K562 (cell line): ENCODE data around the gene MEGF11. TPM values are rescaled to one million over a fixed set of nuclear protein-coding genes. Genes with fewer than 3 reads are reported as not detected.
A peak's percentile ranks its signal among the peaks of the same experiment; 100 is the strongest.

Source experiments
- ATAC-seq: fragments of 200-7000 bp; cut with Tn5 transposase; 3 replicates; pipeline ENCODE4 v1.9.1; 2020; ENCODE audit warnings: moderate library complexity
- BruUV-seq: library from RNA; stranded (reverse); fragments of 400-500 nt; replicated peaks from 2 replicates; lab custom pipeline; 2021; lab: Mats Ljungman, UMichigan
- CTCF ChIA-PET: fragments of 300-600 bp; formaldehyde crosslinking; extraction: SDS; loops from one replicate; lab custom pipeline; 2021; ENCODE audit warnings: low intra/inter-chr PET ratio; lab: Yijun Ruan, JAX
- POLR2A ChIA-PET: fragments of 300-600, 350-650 bp; sonication (Branson Sonifier 250); formaldehyde crosslinking; extraction: SDS; loops from one replicate; lab custom pipeline; 2021; ENCODE audit warnings: antibody characterized with exemption, inconsistent platforms; lab: Yijun Ruan, JAX
- DNase-seq, 4 experiments: peaks; one replicate each; pipeline versions ENCODE4 v3.0.0 to v3.0.0-alpha.2; 2011 to 2018; ENCODE audit warnings: low spot score in 3 of 4, mixed read lengths in 3 of 4; ENCODE audit errors: extremely low read depth in 1 of 4
- FAIRE-seq: peaks from 2 replicates; lab custom pipeline; 2011; peaks lifted over from hg19 to GRCh38; lab: Jason Lieb, UNC
- H2AFZ ChIP-seq: 2 replicates; pipeline ENCODE4 v1.6.0; 2011; ENCODE audit warnings: low read depth, low read length, control low read depth, inconsistent platforms
- H3K27ac ChIP-seq: fragments of 200-600 bp; 3 replicates; pipeline ENCODE4 v1.8.0; 2011; ENCODE audit warnings: low read depth, mild to moderate bottlenecking, control low read depth, inconsistent platforms, low read length, moderate library complexity, mixed read lengths; ENCODE audit errors: extremely low read depth
- H3K27me3 ChIP-seq, 2 experiments: fragments of 300-600 bp in 1 of 2; 2 replicates in 1 of 2; 3 replicates in 1 of 2; pipeline versions ENCODE4 v1.6.0 to v1.8.0; 2011; ENCODE audit warnings: inconsistent platforms in 2 of 2, low read length in 2 of 2, mild to moderate bottlenecking in 1 of 2, mixed read lengths in 1 of 2, moderate library complexity in 1 of 2; ENCODE audit not compliant: control insufficient read depth in 2 of 2, insufficient read depth in 2 of 2
- H3K36me3 ChIP-seq: fragments of 300-600 bp; 3 replicates; pipeline ENCODE4 v1.8.0; 2011; ENCODE audit warnings: mild to moderate bottlenecking, low read length, inconsistent platforms; ENCODE audit not compliant: control insufficient read depth, insufficient read depth
- H3K4me1 ChIP-seq, 2 experiments: fragments of 200-600 bp in 1 of 2; replicated peaks in 1 of 2; 2 replicates in 1 of 2; 3 replicates in 1 of 2; pipeline versions ENCODE4 v1.5.1 to v1.8.0; 2011; ENCODE audit warnings: inconsistent platforms in 2 of 2, low read length in 2 of 2, mild to moderate bottlenecking in 1 of 2, mixed read lengths in 1 of 2, moderate library complexity in 1 of 2; ENCODE audit not compliant: control insufficient read depth in 2 of 2, insufficient read depth in 2 of 2
- H3K4me2 ChIP-seq: 2 replicates; pipeline ENCODE4 v1.6.1; 2011; ENCODE audit warnings: low read length, control low read depth, inconsistent platforms, mixed read lengths; ENCODE audit not compliant: insufficient read depth
- H3K4me3 ChIP-seq: fragments of 200-600 bp; sonication (generic), shearing (Covaris generic); 2 replicates; pipeline ENCODE4 v1.5.1; 2016; ENCODE audit warnings: control low read depth, inconsistent platforms
- H3K79me2 ChIP-seq: fragments of 200-600 bp; 3 replicates; pipeline ENCODE4 v1.8.0; 2011; ENCODE audit warnings: low read length, inconsistent platforms; ENCODE audit not compliant: control insufficient read depth, insufficient read depth
- H3K9ac ChIP-seq, 2 experiments: 2 replicates each; pipeline versions ENCODE4 v1.6.0 to v1.6.1; 2011; ENCODE audit warnings: low read depth in 2 of 2, low read length in 2 of 2, control low read depth in 1 of 2, inconsistent platforms in 1 of 2, mild to moderate bottlenecking in 1 of 2, mixed read lengths in 1 of 2; ENCODE audit not compliant: insufficient read depth in 1 of 2
- H3K9me1 ChIP-seq: one replicate; pipeline ENCODE4 v1.6.0; 2011; ENCODE audit warnings: inconsistent platforms, mild to moderate bottlenecking, low read length, moderate library complexity; ENCODE audit not compliant: control insufficient read depth, insufficient read depth
- H3K9me3 ChIP-seq: replicated peaks from 2 replicates; pipeline ENCODE4 v1.5.1; 2011; ENCODE audit warnings: low read depth, low read length, inconsistent platforms; ENCODE audit not compliant: control insufficient read depth, insufficient read depth
- H4K20me1 ChIP-seq: replicated peaks from 2 replicates; pipeline ENCODE4 v1.6.1; 2011; ENCODE audit warnings: low read length, inconsistent platforms, mixed read lengths; ENCODE audit not compliant: control insufficient read depth, insufficient read depth
- BRD4 ChIP-seq: fragments of 200-600 bp; sonication (generic); IDR thresholded peaks from 2 replicates; pipeline ENCODE4 v1.6.1; 2017; ENCODE audit warnings: inconsistent platforms
- E2F8 ChIP-seq: fragments of 450-650 bp; IDR thresholded peaks from 2 replicates; pipeline ENCODE4 v1.7.1; 2018; ENCODE audit warnings: mild to moderate bottlenecking, low read depth; ENCODE audit not compliant: partially characterized antibody
- ERF ChIP-seq: fragments of 450-650 bp; formaldehyde crosslinking; IDR thresholded peaks from 2 replicates; pipeline ENCODE4 v1.4.0; 2020; ENCODE audit warnings: mild to moderate bottlenecking, mixed read lengths
- FOXK1 ChIP-seq: sonication (generic); formaldehyde crosslinking; IDR thresholded peaks from 2 replicates; pipeline ENCODE4 v1.8.0; 2022; ENCODE audit warnings: missing genetic modification reagents, mild to moderate bottlenecking, borderline replicate concordance
- MTA2 ChIP-seq: fragments of 450-650 bp; IDR thresholded peaks from 2 replicates; pipeline ENCODE4 v1.6.1; 2016; ENCODE audit warnings: low read depth
- NFYB ChIP-seq: IDR thresholded peaks from 2 replicates; pipeline ENCODE4 v1.6.1; 2011; ENCODE audit warnings: mild to moderate bottlenecking, moderate library complexity; ENCODE audit not compliant: insufficient read length; ENCODE audit errors: extremely low read depth
- PCBP1 ChIP-seq: fragments of 200-400 bp; formaldehyde crosslinking; IDR thresholded peaks from 2 replicates; pipeline ENCODE4 v1.6.1; 2018; ENCODE audit warnings: mild to moderate bottlenecking, low read depth, low read length; ENCODE audit not compliant: poor library complexity, severe bottlenecking
- PHF8 ChIP-seq: fragments of 200-600 bp; sonication (generic); IDR thresholded peaks from 2 replicates; pipeline ENCODE4 v1.6.1; 2012; ENCODE audit warnings: mixed run types, mild to moderate bottlenecking, inconsistent platforms, low read length, moderate library complexity, borderline replicate concordance
- RAD51 ChIP-seq: fragments of 450-650 bp; IDR thresholded peaks from 2 replicates; pipeline ENCODE4 v1.7.1; 2016; ENCODE audit warnings: low read depth, mild to moderate bottlenecking, borderline replicate concordance
- RCOR1 ChIP-seq, 2 experiments: IDR thresholded peaks; 2 replicates each; pipeline ENCODE4 v1.6.1; 2012; ENCODE audit warnings: low read depth in 2 of 2, low read length in 2 of 2, borderline replicate concordance in 1 of 2, improper control_type of control experiment in 1 of 2
- RUNX1 ChIP-seq: sonication (generic); IDR thresholded peaks from 2 replicates; pipeline ENCODE4 v1.6.1; 2016; ENCODE audit warnings: antibody characterized with exemption, low read depth
- SAFB2 ChIP-seq: fragments of 200-400 bp; formaldehyde crosslinking; IDR thresholded peaks from 2 replicates; pipeline ENCODE4 v1.6.1; 2018; ENCODE audit warnings: borderline replicate concordance, low read length, low read depth, moderate library complexity; ENCODE audit not compliant: severe bottlenecking
- SPI1 ChIP-seq: IDR thresholded peaks from 2 replicates; pipeline ENCODE4 v1.6.1; 2011; ENCODE audit warnings: low read depth, low read length, control low read depth, borderline replicate concordance
- TAL1 ChIP-seq: fragments of 450-650 bp; IDR thresholded peaks from 2 replicates; pipeline ENCODE4 v1.6.1; 2016; ENCODE audit warnings: mild to moderate bottlenecking
- TBP ChIP-seq: optimal IDR thresholded peaks from 2 replicates; pipeline ENCODE3; 2011; ENCODE audit warnings: low read depth, low read length, improper control_type of control experiment
- ZBTB33 ChIP-seq: sonication (generic); formaldehyde crosslinking; IDR thresholded peaks from 2 replicates; pipeline ENCODE4 v1.8.1; 2023; ENCODE audit warnings: mild to moderate bottlenecking, missing genetic modification reagents
- ZC3H4 ChIP-seq: sonication (generic); formaldehyde crosslinking; IDR thresholded peaks from 2 replicates; pipeline ENCODE4 v1.9.0; 2021; ENCODE audit warnings: missing genetic modification reagents, borderline replicate concordance
- ZC3H8 ChIP-seq: fragments of 450-650 bp; IDR thresholded peaks from 2 replicates; pipeline ENCODE4 v1.6.1; 2017
- ZNF282 ChIP-seq: sonication (generic); formaldehyde crosslinking; IDR thresholded peaks from 2 replicates; pipeline ENCODE4 v1.8.1; 2023; ENCODE audit warnings: missing genetic modification reagents
- WGBS: fragments of 100-300 bp; shearing (Covaris generic); methylation state at CpG from one replicate; pipeline ENCODE4 v1.1.6; 2016; ENCODE audit warnings: low coverage, mixed read lengths; ENCODE audit not compliant: insufficient coverage; ENCODE audit errors: missing lambda C conversion rate; 5-methylcytosine and 5-hydroxymethylcytosine counted together
- in situ Hi-C: fragments of 300-500 bp; cut with MboI; formaldehyde crosslinking; loops from 4 replicates; pipeline ENCODE4 v1.15.0; 2018; ENCODE audit warnings: inconsistent platforms, mixed read lengths
- intact Hi-C: fragments of 100-400 bp; cut with micrococcal nuclease; formaldehyde crosslinking; loops from 2 replicates; pipeline ENCODE4 v1.14.2; 2022
- polyA plus RNA-seq, 8 experiments: library from polyadenylated mRNA; depleted of rRNA in 4 of 8; stranded (reverse) in 5 of 8; unstranded in 3 of 8; fragments of >200 nt; fragmentation: Nextera tagmentation in 2 of 8; fragmentation: Illumina TruSeq in 1 of 8; extraction: Ambion mirVana in 2 of 8; extraction: Trizol in 1 of 8; gene quantifications; 2 replicates each; pipeline versions ENCODE4 v1.2.1 to v1.2.3, GENCODE V29; 2011 to 2014; ENCODE audit warnings: inconsistent platforms in 1 of 8, missing spikeins in 1 of 8
- total RNA-seq, 7 experiments: library from RNA; depleted of rRNA in 6 of 7; stranded (reverse); fragments of >200 nt in 6 of 7; fragmentation: Illumina TruSeq in 2 of 7; extraction: Trizol in 2 of 7; gene quantifications; 2 replicates each; pipeline versions ENCODE4 v1.2.1 to v1.2.3, GENCODE V29; 2011 to 2021; ENCODE audit warnings: low replicate concordance in 1 of 7

MEGF11 gene
- total and polyA plus RNA-seq, 9 of the 15 experiments (the other 6 are each of a cell fraction or from before 2014, with no cell fraction given): 0.06 to 0.23 (median 0.20) TPM; not detected in 6

GRCh38 chr15:66291816-66292570, 38.4 kb upstream of the MEGF11 start:
- Histone ChIP-seq H2AFZ (no peak overlapping the region), H3K27me3 (no peaks in the 10 kb centered on the region), H3K79me2 (peaks cover 22% of the 10 kb centered on the region), H3K9ac (no peak overlapping the region; a peak in 1 of 4 replicates), H3K4me2 (peak overlapping the region; percentile 96), H4K20me1 (peaks cover 3% of the 10 kb centered on the region; the same call in 1 of the 2 replicates), H3K36me3 (peaks cover 9% of the 10 kb centered on the region), H3K27ac (no peak overlapping the region), H3K4me3 (no peak overlapping the region), H3K4me1 (peaks cover 17 to 20% of the 10 kb centered on the region in 2 experiments), H3K9me1 (no peaks in the 10 kb centered on the region), H3K9me3 (no peaks in the 10 kb centered on the region)
- peak; percentile 32 to 69 (median 47) for DNase-seq
- no TSS peak for BruUV-seq
- CTCF ChIA-PET: no interaction called here
- in situ Hi-C loops: no loop called here
- 18% methylated on average over 6 of the region's 6 CpGs for WGBS
- POLR2A ChIA-PET: interaction anchor here (0.6 to 0.9 kb wide), 3 partner anchors 9 to 414 kb away, joined by 3 to 4 read pairs (median 3); no protein-coding TSS in a partner anchor
- peak; percentile 44 for ATAC-seq
- peak; percentile 66 for FAIRE-seq
- intact Hi-C loops: loop anchor here (5.0 kb wide), 1 partner anchor 205 kb away; the partner anchor contains the start of gene SNAPC5
- TF ChIP-seq SPI1 (no peak), RCOR1 (IDR thresholded peaks at IDR 0.05; ENCODE audit: borderline replicate concordance in 1 of 2, low read depth in 2 of 2, low read length in 2 of 2) (peak in 1 of 2 experiments; percentile 74; a peak in 1 of 4 replicates), TBP (peak; percentile 42), TAL1 (peak; percentile 82), ZC3H8 (no peak), RAD51 (no peak), MTA2 (peak; percentile 66), ZNF282 (CRISPR knock-in tag) (no peak), NFYB (no peak), SAFB2 (no peak), PCBP1 (no peak), ZC3H4 (CRISPR knock-in tag) (no peak), ERF (CRISPR knock-in tag) (no peak), FOXK1 (CRISPR knock-in tag) (no peak), ZBTB33 (CRISPR knock-in tag) (no peak), E2F8 (no peak), PHF8 (no peak), BRD4 (no peak), RUNX1 (no peak)
